ENCODE measurements around the gene INO80D.
A peak's percentile ranks its signal among the peaks of the same experiment; 100 is the strongest.
"Not testable (repeated sequence)": the region's sequence is repeated elsewhere in the genome, so short reads cannot be mapped to it uniquely, and the experiment has no call there.

Gene INO80D, protein sequence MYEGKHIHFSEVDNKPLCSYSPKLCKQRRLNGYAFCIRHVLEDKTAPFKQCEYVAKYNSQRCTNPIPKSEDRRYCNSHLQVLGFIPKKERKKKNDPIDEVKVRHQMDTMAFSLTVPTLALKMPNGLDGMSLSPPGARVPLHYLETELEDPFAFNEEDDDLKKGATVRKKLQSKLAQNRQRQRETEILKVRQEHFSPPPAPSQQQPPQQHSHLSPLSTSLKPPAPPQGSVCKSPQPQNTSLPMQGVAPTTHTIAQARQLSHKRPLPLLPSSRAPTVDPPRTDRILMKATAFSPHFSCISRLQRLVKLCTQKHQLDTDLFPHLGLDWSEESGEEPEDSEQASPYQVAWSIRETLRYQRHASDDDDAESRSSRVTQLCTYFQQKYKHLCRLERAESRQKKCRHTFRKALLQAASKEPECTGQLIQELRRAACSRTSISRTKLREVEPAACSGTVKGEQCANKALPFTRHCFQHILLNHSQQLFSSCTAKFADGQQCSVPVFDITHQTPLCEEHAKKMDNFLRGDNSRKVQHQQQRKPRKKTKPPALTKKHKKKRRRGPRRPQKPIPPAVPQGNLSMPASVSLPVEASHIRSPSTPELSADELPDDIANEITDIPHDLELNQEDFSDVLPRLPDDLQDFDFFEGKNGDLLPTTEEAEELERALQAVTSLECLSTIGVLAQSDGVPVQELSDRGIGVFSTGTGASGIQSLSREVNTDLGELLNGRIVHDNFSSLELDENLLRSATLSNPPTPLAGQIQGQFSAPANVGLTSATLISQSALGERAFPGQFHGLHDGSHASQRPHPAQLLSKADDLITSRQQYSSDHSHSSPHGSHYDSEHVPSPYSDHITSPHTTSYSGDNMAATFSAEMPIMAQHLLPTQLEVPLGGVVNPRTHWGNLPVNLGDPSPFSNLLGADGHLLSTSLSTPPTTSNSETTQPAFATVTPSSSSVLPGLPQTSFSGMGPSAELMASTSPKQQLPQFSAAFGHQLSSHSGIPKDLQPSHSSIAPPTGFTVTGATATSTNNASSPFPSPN
- total RNA-seq = 69.6 to 111 (median 81.9) reads per million in 4 experiments

DNA sequence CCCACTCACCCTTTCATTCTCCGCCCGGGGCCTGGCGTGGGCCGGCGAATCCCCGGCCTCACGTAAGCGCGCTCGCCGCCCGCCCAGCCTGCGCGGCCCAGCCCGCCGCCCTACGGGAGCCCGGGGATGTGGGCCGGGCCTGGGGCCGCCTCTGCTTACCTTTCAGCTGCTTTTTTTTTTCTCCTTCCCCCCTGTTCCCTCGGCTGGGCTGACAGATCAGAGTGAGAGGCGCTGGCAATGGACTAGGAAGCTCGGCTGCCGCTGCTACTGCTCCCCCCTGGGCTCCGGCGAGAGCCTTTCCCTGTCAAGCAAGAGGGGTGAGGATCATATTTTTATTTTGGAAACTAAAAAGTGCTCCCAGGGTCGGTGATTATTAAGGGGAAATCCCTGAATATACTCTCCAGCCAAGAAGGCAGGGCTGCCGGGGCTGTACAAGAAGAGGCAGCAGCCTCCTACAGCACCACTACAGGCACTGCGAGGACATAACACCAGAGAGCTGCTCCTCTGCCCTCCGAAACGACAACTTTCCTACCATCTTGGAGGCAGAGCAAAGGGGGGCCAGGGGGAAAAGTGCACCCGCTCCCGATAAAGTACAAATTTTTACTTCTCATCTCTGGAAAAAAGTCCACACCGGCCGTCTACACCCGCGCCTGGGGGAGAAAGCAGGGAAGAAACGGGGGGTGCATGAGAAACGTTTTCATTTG lies at the start of gene INO80D:
TSS of gene INO80D (minus strand) at position 433 of the 704 bp plus-strand sequence. CDS start 23,158 bp downstream, outside the sequence.
- peak; percentile 68 for DNase-seq

DNA sequence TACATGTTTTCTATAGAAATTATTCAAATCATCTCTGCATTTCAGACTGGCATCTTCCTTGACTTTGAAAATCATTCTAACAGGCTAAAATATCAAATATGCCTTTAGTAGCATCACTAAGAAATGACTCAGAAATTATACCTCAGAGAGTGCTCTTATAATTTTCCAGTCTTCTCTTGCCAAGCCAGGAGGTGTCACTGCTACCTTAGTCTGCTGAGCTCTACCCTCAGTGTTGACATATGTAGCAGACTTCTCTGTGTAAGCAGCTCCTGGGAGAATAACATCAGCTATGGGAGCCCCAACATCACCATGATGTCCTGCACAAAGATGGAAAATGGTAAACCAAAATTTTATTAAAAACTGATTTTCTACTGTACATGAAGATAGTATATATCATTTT lies 41.7 kb upstream of the INO80D start:
- no peak for DNase-seq

DNA sequence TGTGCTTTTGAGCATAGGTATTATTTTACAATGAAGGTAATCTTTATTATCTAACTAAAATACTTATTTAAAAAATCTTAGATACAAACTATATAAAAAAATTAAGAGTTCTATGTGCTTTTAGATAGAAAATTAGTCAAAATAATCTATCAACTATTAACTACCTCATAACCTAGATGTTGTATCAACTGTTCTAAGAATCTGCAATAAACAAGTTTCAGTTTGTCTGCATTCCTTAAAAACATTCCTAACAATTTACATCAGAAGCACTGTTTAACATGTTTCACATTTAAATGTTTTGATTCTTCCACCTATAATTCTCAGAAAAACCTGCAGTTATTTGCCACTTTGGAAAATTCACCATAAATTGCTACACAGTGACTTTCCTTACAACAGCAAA lies 39.9 kb upstream of the INO80D start:
- DNase-seq = no peak

DNA sequence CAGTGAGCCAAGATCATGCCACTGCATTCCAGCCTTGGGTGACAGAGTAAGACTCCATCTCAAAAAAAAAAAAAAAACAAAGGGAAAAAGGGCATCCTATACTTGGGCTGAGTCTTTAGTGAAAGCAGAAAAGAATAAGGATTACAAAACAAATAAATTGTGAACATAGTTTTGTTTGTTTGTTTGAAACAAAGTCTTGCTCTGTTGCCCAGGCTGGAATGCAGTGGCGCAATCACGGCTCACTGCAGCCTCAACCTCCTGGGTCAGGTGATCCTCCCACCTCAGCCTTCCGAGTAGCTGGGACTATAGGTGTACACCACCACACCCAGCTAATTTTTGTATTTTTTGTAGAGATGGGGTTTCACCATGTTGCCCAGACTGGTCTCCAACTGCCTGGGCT lies 36.6 kb upstream of the INO80D start:
- DNase-seq = not testable (repeated sequence)

- no peak for DNase-seq
Measured at GRCh38 chr2:206116278-206116677, 30.3 kb upstream of the INO80D start.

DNA sequence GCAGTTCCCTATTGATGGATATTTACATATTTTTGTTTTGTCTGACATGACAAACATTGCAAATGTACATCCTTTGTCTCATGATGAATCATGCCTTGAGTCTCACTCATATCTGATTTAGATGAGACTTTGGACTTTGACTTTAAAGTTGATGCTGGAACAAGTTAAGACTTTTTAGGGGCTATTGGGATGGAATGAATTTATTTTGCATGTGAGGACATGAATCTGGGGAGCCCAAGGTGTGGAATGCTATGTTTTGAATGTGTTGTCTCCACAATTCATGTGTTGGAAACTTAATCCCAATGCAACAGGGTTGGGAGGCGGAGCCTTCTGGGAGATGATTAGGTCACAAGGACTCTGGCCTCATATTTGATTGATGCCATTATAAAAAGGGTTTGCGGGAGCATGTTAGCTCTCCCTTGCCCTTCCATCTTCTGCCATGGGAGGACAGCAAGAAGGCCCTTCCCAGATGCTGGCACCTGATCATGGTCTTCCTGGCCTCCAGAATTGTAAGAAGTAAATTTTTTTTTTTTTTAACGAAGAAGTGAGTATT lies 29.1 kb upstream of the INO80D start:
- no peak for DNase-seq

- DNase-seq = no peak
Measured at GRCh38 chr2:206112846-206113547, 27.0 kb upstream of the INO80D start.

GRCh38 chr2:206112108-206112507 lies 26.1 kb upstream of the INO80D start:
- DNase-seq = no peak

GRCh38 chr2:206108713-206109112 lies 22.7 kb upstream of the INO80D start:
- no peak for DNase-seq

DNA sequence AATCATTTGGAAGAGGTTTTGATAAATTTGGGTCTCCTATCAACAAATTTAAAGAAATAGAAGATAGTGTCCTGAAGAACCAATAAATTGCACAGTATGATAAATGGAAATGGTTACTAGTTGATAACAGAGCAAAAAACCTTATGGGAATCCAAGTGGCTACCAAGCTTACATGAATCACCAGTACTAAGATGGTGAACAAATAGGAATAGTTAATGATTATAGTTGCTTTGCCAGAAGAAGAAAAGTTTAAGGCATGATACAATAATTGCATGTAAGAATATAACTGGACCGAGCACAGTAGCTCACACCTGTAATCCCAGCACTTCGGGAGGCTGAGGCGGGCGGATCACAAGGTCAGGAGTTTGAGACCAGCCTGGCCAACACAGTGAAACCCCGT lies 19.6 kb upstream of the INO80D start:
- no peak for DNase-seq

- DNase-seq = no peak
Measured at GRCh38 chr2:206105038-206105437, 19.1 kb upstream of the INO80D start.

- DNase-seq = not testable (repeated sequence)
Measured at GRCh38 chr2:206098872-206099271, 12.9 kb upstream of the INO80D start.

DNA sequence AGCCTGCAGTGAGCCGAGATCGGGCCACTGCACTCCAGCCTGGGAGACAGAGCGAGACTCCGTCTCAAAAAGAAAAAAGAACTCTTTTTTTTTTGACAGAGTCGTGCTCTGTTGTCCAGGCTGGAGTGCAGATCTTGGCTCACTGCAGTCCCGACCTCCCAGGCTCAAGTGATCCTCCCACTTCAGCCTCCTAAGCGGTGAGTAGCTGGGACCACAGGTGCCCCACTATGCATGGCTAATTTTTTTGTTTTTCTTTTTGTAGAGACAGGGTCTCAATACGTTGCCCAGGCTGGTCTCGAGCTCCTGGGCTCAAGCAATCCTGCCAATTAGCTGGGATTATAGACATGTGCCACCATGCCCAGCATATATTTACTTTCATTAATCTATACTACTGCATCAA lies 12.5 kb upstream of the INO80D start:
- no peak for DNase-seq

DNA sequence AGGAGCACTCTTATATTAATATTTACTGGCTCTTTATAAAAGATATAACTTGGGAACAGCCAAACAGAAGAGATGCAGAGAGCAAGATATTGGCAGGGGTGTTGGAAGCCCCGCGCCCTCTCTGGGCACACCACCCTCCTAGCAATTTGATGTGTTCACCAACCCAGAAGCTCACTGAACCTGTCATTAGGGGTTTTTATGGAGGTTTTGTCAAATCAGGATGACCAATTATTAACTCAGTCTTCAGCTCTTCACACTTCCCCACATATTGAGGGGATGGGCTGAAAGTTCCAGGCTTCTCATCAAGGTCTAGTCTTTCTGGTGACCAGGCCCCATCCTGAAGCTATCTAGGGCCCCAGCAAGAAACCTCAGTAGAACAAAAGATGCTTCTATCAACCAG lies 10.9 kb upstream of the INO80D start:
- DNase-seq = no peak

DNA sequence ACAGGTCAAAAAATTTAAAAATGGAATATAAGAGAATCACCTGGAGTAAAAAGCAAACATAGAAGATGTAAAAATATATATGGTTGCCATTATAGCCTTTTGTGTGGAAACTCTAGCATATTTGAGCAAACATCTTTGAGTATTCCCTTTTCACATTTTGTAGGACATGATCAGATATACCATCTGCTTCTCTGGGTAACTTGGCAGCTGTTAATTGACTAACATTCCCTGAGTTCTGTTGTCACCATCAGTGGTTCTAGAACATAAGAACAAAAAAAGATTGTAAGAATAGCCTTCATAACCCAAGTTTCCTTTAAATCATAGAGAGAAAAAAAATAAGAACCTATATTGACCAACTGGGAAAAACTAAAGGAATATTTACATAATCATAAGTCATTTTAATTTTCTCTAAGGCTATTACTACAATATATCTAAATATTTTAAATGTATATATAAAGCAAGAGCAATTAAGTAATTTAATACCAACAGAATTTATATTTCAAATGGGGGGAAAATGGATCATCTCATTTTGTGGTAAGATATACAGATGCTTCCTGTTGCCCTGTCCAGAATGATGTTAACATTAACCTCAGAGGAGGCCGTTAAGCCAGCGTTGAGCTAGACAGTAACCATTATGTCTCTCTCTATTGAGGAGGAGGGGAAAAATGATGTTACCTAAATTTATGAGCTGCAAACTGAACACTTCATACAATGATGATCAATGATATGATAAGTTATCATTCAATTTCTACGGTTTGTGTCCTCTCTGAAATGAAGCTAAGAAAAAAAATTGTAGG lies 9.8 kb upstream of the INO80D start:
- DNase-seq = no peak

DNA sequence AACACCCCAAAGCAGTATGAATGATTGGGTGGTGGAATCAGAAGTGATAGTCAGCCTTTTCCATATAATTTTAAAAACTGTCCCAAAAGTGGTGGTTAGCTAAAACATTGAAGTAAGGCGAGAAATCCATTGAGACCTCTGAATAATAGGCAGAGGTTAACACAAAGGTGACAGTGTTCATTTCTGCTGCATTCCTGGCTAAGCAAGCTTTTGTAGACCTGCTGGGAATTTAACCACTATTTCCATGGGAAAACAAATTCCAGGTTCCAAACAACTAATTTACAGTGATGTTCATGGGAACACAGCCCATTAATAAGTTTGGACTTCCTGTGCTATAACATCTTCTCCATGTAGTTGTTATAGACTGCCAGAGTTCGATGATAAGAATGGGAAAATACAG lies 6.3 kb upstream of the INO80D start:
- DNase-seq = no peak

- DNase-seq = no peak
Measured at GRCh38 chr2:206088248-206088647, 2.3 kb upstream of the INO80D start.

DNA sequence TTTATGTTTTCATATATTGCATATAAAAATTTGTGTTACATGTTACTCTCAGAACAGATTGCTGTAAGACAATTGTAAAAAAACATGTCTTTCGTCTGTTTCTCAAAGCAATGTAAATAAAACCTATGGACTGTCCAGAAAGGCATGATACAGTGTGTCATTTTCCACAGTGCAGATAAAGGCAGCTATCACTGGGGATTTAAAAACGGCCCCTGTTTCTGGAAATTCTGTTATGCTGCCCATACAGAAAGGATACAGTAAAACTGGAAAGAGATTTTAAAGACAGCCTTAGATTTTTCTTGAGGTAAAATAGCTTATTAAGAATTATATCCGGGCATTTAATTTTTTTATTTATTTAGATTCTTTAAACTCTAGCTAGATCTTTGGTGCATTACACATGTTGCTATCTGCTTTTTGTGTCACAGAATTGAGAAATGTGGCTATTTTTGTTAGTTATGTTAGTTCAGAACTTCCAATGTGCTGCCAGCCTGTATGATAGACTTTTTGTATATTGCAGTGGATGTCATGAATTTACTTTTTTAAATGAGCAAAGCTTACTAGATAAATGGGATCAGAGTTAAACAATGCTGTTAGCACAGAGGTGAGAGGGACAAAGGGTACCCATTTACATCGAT lies 859 bp upstream of the INO80D start:
- no peak for DNase-seq

DNA sequence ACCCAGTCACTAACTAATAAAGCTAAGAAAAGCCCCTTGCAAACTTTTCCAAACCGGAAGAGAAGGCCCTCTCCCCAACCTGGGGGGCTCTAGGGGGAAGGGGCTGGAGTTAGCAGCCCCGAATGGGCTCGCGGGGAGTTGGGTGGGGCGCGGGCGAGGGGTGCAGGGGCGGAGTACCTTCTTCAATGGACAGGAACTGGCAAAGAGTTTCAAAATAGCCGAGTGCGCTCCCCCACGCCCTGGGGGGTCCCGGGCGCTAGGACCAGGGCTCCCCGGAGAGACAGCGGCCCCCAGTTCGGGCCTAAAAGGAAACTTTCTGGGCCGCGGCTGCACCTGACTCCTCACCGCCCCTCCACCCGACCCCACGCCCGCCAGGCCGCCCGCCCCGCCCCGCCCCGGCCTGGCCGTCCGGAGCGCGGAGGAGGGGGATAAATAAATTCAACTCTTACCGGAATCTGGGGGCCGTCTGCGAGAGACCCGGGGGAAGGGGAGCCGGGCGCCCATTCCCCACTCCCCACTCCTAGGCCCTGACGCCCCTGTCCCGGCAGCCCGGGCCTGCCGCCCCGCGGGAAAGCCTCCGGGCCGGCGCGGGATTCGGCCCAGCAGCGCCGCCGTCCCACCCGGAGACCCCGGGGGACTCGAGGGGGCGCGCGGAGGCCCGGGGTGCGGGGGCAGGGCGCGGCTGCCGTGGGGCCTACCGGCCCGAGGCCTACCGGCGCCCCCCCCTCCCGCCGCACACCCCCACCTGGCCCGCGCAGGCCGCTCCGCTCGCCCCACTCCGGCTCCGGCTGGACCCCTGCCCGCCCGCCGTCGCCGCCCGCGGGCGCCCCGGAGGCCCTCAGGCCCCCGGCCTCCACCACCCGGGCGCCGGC lies 868 bp downstream of the INO80D start:
- DNase-seq = peak; percentile 20

All from effector CD8-positive, alpha-beta T cell (primary cell).